HG02852 (cell line): ENCODE results near the gene CDK12.
"Not testable (repeated sequence)": the region's sequence is repeated elsewhere in the genome, so short reads cannot be mapped to it uniquely, and the experiment has no call there.

ENCODE experiments used
- ATAC-seq: cut with Tn5 transposase; IDR thresholded peaks from one replicate; pipeline ENCODE4 v1.9.1; 2021; ENCODE audit warnings: mild to moderate bottlenecking, moderate library complexity; ENCODE audit not compliant: unreplicated experiment

The CDK12 gene

DNA sequence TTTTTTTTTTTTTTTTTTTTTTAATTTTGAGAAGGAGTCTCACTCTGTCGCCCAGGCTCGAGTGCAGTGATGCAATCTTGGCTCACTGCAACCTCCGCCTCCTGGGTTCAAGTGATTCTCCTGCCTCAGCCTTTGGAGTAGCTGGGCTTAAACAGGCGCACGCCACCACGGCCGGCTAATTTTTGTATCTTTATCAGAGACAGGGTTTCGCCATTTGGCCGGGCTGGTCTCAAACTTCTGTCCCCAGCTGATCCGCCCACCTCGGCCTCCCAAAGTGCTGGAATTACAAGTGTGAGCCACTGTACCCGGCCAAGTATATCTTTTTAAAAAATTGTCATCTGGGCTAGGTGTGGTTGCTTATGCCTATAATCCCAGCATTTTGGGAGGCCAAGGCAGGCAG is 35.6 kb downstream of the CDK12 start:
- ATAC-seq = not testable (repeated sequence)

DNA sequence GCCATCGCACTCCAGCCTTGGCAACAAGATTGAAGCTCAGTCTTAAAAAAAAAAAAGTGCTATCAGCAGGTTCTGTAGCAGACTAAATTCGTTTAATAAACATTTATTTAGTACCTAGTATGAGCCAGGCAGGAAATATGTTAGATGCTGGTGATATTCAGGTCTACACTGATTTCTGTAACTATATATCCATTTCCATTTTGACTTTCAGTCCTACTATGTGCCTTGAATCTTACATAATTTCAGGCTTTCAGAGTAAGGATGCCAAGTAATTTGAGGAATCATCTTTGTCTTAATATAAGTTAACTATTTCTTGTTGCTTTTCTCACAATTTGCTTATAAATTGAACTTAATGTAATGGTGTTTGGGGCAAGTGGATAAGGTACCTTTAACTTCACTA is 46.2 kb downstream of the CDK12 start:
- no peak for ATAC-seq

DNA sequence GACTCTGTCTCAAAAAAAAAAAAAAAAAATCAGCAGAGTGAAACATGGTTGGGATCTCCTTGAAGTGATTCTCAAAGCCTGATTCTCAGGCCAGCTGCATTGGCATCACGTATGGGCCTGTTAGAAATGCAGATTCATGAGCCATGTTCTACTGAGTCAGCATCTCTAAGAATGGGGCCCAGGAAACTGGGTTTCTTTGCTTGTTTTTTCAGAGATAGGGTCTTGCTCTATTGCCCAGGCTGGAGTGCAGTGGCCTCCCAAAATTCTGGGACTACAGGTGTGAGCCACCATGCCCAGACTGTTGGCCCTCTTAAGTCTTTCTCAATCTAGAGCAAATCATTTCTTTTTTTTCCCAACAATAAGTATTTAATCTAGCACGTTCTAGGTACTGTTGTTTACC is 47.7 kb downstream of the CDK12 start:
- ATAC-seq = no peak

DNA sequence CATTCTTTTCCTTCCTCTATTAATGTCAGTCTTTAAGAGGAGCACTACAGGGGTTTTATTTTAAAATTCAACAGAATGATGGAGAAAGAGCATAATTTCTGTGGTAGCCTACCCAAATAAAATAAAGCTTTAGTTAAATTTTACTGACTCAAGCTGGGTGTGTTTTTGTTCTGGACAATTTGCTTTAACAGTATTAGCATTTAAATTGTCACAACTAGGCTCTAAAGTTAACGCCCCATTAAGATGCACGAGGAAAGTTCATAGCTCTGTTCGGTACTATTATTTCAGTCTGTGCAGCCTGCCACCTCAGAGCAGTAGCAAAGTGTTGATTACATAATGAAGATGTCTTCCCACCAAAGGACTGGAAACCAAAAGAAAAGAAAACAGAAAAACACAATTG is 52.0 kb downstream of the CDK12 start:
- no peak for ATAC-seq

DNA sequence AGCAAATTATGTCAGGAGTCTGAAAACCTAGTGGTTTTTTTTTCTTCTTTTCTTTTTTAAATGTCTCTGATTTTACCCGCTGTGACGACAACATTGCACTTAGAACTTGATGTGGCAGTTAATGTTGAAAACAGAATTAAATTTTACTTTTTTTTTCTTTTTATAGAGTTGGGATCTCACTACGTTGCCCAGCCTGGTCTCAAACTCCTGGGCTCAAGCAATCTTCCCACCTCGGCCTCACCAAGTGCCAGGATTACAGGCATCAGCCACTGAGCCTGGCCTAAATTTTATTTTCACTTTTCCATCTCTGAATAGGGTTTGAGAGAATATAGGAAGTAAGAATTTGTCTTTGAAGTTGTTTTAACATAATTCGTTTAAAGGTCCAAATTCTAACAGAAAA is 52.6 kb downstream of the CDK12 start:
- no peak for ATAC-seq

DNA sequence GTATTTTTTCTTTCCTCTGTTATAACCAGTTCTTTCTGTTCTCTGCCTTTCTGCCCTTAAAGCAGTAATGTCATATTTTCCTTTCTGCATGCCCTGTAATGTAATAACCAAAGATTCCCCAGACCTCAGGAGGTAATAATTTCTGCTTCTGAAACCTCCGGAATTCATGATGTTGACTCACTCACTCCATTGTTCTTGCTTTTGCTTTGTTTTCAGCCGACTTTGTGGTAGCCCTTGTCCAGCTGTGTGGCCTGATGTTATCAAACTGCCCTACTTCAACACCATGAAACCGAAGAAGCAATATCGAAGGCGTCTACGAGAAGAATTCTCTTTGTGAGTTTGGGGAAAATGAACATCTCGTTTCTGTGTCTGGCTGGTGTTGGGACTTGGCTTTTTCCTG is 55.9 kb downstream of the CDK12 start:
- no peak for ATAC-seq

DNA sequence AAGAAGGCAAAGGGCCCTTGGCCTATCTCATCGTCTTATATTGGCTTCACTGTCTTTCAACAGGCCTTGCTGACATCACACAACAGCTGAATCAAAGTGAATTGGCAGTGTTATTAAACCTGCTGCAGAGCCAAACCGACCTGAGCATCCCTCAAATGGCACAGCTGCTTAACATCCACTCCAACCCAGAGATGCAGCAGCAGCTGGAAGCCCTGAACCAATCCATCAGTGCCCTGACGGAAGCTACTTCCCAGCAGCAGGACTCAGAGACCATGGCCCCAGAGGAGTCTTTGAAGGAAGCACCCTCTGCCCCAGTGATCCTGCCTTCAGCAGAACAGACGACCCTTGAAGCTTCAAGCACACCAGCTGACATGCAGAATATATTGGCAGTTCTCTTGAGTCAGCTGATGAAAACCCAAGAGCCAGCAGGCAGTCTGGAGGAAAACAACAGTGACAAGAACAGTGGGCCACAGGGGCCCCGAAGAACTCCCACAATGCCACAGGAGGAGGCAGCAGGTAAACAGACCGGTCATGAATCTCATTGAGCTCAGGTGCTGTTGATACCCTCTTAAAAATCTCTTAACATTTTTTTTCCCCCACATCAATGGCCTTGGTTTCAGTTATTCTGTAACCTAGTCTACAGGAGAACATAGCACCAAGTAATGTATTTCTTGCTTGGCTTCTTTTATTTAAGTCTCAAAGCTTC is 64.7 kb downstream of the CDK12 start:
- ATAC-seq = no peak

DNA sequence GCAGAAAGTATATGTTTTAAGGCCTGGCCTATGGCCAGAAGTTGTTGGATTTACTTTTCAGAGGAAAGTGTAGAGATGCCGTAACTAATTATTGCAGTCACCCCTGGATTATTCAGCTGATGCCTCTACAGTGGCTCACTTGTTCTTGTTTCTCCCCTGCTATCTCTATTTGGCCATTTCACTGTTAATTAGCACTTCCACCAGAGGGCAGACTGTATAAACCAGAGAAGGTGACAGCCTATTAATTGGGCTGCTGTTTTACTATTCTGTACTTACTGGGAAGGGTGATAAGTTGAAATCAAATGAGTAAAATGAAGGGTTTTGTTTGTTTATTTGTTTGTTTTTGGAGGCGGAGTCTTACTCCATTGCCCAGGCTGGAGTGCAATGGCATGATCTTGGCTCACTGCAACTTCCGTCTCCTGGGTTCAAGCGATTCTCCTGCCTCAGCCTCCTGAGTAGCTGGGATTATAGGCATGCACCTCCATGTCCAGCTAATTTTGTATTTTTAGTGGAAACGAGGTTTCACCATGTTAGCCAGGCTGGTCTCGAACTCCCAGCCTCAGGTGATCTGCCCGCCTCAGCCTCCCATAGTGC is 66.0 kb downstream of the CDK12 start:
- ATAC-seq = no peak

DNA sequence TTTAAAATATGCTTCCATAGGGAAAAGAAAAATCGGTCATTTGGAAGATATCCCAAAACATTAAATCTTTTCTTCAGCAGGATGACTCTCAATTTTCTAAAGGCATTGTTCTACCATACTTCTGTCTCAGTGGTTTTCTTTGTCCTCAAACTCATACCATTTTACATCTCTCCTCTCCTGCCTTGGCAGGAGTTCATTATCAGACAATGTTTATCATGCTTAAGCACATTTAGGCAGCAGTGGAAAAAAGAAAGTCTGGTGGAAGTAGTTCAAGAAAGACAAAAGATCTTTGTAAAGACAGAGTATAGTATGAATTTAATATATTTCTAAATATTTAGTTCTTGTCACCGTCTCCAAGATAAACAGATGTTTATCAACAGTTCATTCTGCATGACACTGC is 68.2 kb downstream of the CDK12 start:
- no peak for ATAC-seq

DNA sequence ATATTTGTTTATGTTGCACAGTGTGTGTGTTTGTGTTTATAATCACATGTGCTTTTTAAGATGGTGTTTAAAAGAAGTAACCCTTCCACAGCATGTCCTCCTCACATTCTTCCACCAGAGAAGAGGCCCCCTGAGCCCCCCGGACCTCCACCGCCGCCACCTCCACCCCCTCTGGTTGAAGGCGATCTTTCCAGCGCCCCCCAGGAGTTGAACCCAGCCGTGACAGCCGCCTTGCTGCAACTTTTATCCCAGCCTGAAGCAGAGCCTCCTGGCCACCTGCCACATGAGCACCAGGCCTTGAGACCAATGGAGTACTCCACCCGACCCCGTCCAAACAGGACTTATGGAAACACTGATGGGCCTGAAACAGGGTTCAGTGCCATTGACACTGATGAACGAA is 69.2 kb downstream of the CDK12 start:
- no peak for ATAC-seq

DNA sequence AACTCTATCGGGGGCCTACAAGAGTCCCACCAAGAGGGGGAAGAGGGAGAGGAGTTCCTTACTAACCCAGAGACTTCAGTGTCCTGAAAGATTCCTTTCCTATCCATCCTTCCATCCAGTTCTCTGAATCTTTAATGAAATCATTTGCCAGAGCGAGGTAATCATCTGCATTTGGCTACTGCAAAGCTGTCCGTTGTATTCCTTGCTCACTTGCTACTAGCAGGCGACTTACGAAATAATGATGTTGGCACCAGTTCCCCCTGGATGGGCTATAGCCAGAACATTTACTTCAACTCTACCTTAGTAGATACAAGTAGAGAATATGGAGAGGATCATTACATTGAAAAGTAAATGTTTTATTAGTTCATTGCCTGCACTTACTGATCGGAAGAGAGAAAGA is 70.0 kb downstream of the CDK12 start:
- no peak for ATAC-seq

DNA sequence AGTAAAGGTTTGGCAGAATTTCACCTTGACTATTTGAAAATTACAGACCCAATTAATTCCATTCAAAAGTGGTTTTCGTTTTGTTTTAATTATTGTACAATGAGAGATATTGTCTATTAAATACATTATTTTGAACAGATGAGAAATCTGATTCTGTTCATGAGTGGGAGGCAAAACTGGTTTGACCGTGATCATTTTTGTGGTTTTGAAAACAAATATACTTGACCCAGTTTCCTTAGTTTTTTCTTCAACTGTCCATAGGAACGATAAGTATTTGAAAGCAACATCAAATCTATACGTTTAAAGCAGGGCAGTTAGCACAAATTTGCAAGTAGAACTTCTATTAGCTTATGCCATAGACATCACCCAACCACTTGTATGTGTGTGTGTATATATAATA is 72.6 kb downstream of the CDK12 start:
- no peak for ATAC-seq

DNA sequence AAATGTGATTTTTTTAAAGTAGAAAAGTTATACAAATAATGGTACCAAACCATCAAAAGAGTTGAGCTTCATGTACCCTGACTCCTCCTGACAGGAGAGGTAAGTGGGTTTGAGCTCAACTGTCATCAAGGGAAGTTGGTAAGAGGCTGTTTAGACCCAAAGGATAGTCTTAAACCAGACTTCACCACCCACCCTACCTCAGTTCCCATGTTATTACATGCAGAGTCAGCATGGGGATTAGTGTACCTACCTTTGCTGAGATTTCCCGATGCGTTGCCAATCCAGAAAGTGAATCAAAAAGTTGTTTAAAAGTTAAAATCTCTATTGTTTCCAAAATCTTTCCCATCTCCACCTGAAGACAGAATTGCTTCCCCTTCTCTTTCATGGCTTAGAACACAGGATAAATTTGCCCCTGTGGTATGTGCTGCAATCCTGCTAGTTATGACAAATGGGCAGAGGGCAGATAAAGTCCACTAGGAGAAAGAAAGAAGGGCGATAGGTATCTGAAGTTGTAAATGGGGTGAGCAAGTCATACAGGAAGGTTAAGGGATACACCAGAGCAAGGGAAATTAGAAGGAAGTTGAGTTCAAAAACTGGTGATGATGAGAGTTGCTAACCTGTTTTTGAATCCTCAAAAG is 73.6 kb downstream of the CDK12 start:
- no peak for ATAC-seq

DNA sequence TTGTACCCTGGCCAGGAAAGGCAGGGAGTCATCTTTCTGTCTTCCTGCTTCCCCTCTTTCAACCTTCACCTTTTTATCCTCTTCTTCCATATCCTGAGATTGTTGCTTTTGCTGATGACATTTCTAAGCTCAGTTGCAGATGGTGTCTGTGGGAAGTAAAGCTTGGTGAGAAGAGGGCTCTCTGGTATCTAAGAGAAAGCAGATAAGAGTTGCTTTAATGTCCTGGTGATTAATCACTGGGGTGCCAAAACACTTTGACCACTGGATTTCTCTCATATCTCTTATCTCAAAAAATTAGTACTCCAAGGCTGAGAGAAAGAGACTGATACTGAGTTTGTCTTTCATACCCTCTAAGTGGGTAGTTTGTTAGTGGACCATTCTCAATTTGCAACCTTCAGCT is 75.2 kb downstream of the CDK12 start:
- ATAC-seq = no peak

DNA sequence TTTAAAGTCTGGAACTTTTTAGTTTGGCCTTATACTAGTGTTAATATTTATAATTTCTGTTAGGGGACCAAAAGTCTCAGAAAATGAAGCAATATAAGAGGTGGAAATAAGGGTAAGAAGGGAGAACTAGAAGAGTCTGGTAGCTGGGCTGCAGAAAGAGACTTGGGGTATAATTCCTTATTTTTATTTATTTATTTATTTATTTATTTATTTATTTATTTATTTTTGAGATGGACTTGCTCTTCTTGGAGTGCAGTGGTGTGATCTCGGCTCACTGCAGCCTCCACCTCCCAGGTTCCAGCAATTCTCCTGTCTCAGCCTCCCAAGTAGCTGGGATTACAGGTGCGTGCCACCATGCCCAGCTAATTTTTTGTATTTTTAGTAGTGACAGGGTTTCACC is 76.1 kb downstream of the CDK12 start:
- ATAC-seq = not testable (repeated sequence)

DNA sequence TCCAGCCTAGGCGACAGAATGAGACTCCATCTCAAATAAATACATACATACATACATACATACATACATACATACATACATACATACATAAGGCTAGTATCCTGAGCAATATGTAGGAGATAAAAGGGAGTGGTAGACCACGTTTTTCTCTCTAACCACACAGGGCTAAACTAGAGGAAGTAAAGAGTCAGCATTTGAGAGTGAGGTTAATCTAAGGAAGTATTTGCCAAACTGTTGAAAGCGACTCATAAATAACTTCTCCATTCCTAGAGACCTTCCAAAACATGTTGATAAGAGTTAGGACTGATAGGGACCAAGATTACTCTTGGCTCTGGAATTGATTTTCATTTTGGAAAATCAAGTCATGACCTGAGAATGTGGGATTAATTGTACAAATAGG is 77.6 kb downstream of the CDK12 start:
- ATAC-seq = no peak

DNA sequence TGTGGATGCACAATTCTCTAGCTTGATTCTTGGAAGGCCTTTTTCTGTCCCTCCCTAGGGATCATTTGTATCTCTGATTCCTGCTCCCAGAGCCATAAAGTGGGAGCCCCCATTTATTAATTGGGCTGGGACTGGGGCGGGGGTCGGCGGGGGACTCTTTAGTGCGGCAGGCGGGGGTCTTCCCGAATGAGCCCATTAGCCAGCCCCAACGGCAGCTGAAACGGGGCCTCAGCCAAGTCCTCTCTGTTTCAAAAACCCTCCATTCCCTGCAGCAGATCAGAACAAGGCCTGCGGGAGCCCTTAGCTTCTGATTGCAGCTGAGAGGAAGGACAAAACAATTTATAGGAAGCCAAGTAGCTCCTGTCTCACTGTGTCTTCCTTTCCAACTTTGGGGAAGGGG is 79.3 kb downstream of the CDK12 start:
- ATAC-seq = no peak

DNA sequence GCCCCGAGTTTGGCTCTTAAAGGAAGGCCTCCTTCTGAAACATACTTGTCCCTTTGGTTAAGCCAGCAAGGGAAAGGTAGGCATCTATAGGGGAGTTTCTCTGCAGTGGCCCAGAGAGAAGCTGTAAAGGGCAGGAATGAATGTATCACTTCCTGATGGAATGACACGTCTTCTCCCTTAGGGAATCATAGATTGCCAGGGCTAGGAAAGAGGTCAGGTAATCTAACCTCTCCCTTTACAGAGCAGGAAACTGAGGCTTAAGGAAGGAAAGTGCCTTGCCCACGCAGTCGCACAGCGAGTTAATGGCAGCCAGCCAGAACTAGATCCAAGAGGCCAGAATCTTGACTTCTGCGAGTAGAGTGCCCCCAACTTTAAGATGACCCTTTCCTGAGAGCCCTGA is 80.4 kb downstream of the CDK12 start:
- no peak for ATAC-seq

DNA sequence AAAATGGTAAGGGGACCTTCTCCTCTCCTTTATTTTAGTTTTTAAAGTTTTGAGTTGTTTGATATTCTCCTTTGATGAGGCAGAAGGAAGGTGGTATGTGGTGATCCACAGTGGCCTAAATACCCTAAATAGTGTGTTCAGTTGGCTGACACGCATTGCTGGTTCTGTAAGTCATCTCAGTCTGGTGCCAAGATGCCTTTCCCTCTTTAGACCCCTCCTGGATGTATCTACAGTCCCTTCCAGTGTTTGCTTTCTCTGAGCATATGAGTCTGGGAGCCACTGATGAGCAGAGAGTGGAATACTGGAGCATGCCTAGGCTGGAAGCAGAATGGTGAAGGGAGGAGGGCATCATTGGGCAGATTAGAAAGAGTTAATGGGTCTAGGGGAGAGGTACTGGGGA is 81.9 kb downstream of the CDK12 start:
- no peak for ATAC-seq

DNA sequence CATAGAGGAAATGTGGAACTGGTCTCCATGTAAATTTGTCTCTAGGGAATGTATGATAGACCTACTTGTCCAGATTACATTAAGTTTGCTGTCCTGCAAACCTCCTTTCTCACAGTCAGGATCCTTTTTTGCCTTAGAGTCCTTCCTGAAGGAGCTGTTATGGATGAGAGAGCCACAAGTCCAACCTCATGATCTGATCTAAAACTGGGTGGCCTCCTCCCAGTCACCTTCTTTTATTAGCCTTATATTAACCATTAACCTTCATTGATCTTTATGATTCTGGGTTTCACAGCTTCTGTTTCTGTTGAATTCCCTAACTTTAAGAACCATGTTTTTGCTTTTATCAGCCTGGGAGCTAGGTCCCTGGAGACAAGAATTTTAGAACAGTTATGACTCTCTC is 82.4 kb downstream of the CDK12 start:
- ATAC-seq = no peak

DNA sequence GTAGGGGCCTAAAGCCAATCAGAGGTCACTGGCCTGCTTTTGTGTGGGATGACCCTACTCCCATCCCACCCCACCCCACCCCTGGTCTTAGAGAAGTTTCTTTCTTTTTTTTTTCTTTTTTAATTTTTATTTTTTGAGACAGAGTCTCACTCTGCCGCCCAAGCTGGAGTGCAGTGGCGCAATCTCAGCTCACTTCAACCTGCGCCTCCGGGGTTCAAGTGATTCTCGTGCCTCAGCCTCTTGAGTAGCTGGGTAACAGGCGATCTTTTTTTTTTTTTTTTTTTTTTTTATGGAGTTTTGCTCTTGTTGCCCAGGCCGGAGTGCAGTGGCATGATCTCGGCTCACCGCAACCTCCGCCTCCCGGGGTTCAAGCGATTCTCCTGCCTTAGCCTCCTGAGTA is 83.1 kb downstream of the CDK12 start:
- not testable (repeated sequence) for ATAC-seq

DNA sequence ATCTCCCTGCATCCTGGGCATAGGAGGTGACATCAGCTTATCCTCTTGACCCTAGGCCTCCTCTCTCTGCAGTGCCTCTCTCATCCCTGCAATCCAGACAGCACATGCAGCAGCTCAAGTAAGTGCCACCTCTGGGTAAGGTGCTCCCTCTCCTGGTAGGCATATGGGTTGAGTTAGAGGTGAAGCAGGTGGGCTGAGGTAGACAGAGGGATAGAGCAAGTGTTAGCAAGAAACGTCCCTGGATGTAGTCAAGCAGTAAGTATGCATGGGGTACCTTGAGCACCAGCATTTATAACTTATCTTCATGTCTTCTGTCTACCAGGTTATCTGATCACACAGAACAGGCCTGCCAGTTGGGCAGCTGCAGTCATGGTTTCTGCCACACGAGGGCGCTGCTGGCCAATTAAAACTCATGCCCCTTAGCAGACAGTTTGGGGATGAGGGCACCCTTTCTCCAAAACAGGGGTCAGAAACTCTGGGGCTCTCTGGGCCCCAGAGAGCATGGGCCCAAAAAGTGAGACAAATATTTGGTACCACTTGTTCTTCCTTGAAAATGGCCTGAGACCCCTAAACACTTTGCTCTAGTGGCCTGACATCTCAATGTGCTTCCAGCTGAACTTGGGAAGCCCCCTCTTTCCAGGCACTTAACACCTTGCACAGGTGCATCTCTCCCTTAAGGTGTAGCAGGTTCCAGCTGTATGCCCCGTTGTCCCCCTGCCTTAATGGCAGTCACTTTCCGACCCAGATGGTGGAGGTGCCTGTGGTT is 86.6 kb downstream of the CDK12 start:
- no peak for ATAC-seq
